ENCODE data around the gene DVL2. TPM values are rescaled to one million over a fixed set of nuclear protein-coding genes. Genes with fewer than 3 reads are reported as not detected.

The DVL2 gene
- total RNA-seq, 4 donors from 2014 or later = 35.9 to 182 (median 69.2) TPM

- intact Hi-C loops (cut with DNase I; ENCODE audit: low total_unique reads) (no loop called here), in situ Hi-C loops (cut with MboI; ENCODE audit: low pct_ligation_motif_present in 1 of 4, low pct_unique_long_range_greater_than_20kb in 1 of 4, low sequenced_read_pairs in 3 of 4) (loop anchor here in 1 of 4 donors (10.0 kb wide), 1 partner anchor 173 kb away; the partner anchor contains the start of gene SLC16A11)
- peak; percentile 63 for DNase-seq
- Histone ChIP-seq H3K36me3 (no peaks in the 10 kb centered on the region), H3K4me1 (peaks cover 34 to 73% (median 63%) of the 10 kb centered on the region in 4 donors), H3K27ac (peak overlapping the region; percentile 79 to 100 (median 92)), H3K27me3 (no peaks in the 10 kb centered on the region), H3K4me3 (peak overlapping the region; percentile 34 to 48 (median 36)), H3K9me3 (no peaks in the 10 kb centered on the region)
- TF ChIP-seq POLR2A (IDR thresholded peaks at IDR 0.05) (no peak), CTCF (IDR thresholded peaks at IDR 0.05) (no peak), EP300 (IDR thresholded peaks at IDR 0.05; ENCODE audit: low read depth) (no peak), POLR2AphosphoS5 (IDR thresholded peaks at IDR 0.05) (no peak)
- WGBS, 2 donors (ENCODE audit: low coverage in 1 of 2) = 2 to 5% methylated on average over 8 to 25 of the region's 32 CpGs
These were observed 17.0 kb downstream of the DVL2 start for GRCh38 chr17:7217113-7217987.

- TF ChIP-seq CTCF (IDR thresholded peaks at IDR 0.05) (no peak), POLR2A (IDR thresholded peaks at IDR 0.05) (no peak), POLR2AphosphoS5 (IDR thresholded peaks at IDR 0.05) (no peak), EP300 (IDR thresholded peaks at IDR 0.05; ENCODE audit: low read depth) (no peak)
- no peaks in the 10 kb centered on the region for H3K9me3 ChIP-seq
- peak overlapping the region; percentile 79 to 100 (median 92) for H3K27ac ChIP-seq
- WGBS, 2 donors (ENCODE audit: low coverage in 1 of 2) = 40 to 44% methylated on average over 2 to 7 of the region's 7 CpGs
- no peaks in the 10 kb centered on the region for H3K27me3 ChIP-seq
- DNase-seq = no peak
- in situ Hi-C loops (cut with MboI; ENCODE audit: low pct_ligation_motif_present in 1 of 4, low pct_unique_long_range_greater_than_20kb in 1 of 4, low sequenced_read_pairs in 3 of 4) = loop anchor here in 1 of 4 donors (10.0 kb wide), 1 partner anchor 172 kb away; the partner anchor contains the start of gene SLC16A11
- H3K4me3 ChIP-seq = peak overlapping the region; percentile 34 to 48 (median 36)
- peaks cover 34 to 70% (median 62%) of the 10 kb centered on the region in 4 donors for H3K4me1 ChIP-seq
- H3K36me3 ChIP-seq = no peaks in the 10 kb centered on the region
- intact Hi-C loops (cut with DNase I; ENCODE audit: low total_unique reads) = no loop called here
These were observed 17.8 kb downstream of the DVL2 start for GRCh38 chr17:7216242-7217112.

- WGBS, 2 donors (ENCODE audit: low coverage in 1 of 2) = 23% methylated on average over 10 of the region's 10 CpGs; no CpG with 5 or more reads in 1 of the 2 donors
- no peaks in the 10 kb centered on the region for H3K9me3 ChIP-seq
- H3K36me3 ChIP-seq = no peaks in the 10 kb centered on the region
- H3K4me3 ChIP-seq = no peak overlapping the region
- peak overlapping the region; percentile 79 to 100 (median 92) for H3K27ac ChIP-seq
- TF ChIP-seq POLR2A (IDR thresholded peaks at IDR 0.05) (no peak), EP300 (IDR thresholded peaks at IDR 0.05; ENCODE audit: low read depth) (no peak), POLR2AphosphoS5 (IDR thresholded peaks at IDR 0.05) (no peak), CTCF (IDR thresholded peaks at IDR 0.05) (no peak)
- DNase-seq = no peak
- intact Hi-C loops (cut with DNase I; ENCODE audit: low total_unique reads) = no loop called here
- in situ Hi-C loops (cut with MboI; ENCODE audit: low pct_ligation_motif_present in 1 of 4, low pct_unique_long_range_greater_than_20kb in 1 of 4, low sequenced_read_pairs in 3 of 4) = loop anchor here in 1 of 4 donors (10.0 kb wide), 1 partner anchor 171 kb away; the partner anchor contains the start of gene SLC16A11
- no peaks in the 10 kb centered on the region for H3K27me3 ChIP-seq
- H3K4me1 ChIP-seq = peaks cover 27 to 63% (median 56%) of the 10 kb centered on the region in 4 donors
These were observed 18.6 kb downstream of the DVL2 start for GRCh38 chr17:7215652-7216180.
